GM12875 (cell line): Measurements from ENCODE around the gene SPPL3.

Experiments
- H3K4me3 ChIP-seq: one replicate; pipeline ENCODE4 v1.5.1; 2011; ENCODE audit warnings: low read depth, low read length, control low read depth
- CTCF ChIP-seq: IDR thresholded peaks from 2 replicates; pipeline ENCODE4 v1.5.1; 2011; ENCODE audit warnings: low read depth, mild to moderate bottlenecking, control low read depth, inconsistent platforms, low read length, moderate library complexity, borderline replicate concordance; ENCODE audit not compliant: insufficient read depth

SPPL3 gene

GRCh38 chr12:120862664-120863063, 41.5 kb downstream of the SPPL3 start:
- TF ChIP-seq CTCF, result no peak
- no peak overlapping the region for H3K4me3 ChIP-seq

DNA sequence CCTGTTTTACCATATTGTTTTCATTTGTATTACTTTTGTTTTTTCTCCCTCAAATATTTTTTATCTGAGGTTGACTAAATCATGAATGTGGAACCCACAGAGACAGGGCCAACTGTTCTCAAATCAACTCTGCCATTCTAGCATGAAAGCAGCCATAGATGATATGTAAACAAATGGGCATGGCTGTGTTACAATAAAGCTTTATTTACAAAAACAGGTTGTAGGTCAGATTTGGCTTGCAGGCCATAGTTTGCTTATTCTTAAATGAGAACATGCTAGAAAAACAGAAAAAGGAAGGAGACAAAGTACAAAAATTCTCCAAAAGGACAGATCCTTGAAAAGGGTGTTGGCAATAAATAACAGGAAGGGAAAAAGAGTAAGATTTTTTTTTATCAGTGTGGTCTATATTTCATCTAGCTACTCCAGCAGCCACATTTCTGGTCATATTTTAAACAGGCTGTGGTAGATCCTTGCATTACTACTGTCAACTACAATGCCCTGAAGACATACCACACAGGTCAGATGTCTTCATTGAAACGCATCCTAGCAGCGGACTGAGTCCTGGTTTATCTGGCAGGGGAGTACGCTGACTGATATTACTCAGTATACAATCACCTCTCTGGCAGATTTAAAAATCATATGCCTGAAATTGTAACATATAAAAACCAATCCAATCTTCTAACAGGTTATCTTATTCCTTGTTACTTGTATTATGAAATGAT, 42.9 kb downstream of the SPPL3 start:
- no peak for TF ChIP-seq CTCF
- H3K4me3 ChIP-seq, result no peak overlapping the region

DNA sequence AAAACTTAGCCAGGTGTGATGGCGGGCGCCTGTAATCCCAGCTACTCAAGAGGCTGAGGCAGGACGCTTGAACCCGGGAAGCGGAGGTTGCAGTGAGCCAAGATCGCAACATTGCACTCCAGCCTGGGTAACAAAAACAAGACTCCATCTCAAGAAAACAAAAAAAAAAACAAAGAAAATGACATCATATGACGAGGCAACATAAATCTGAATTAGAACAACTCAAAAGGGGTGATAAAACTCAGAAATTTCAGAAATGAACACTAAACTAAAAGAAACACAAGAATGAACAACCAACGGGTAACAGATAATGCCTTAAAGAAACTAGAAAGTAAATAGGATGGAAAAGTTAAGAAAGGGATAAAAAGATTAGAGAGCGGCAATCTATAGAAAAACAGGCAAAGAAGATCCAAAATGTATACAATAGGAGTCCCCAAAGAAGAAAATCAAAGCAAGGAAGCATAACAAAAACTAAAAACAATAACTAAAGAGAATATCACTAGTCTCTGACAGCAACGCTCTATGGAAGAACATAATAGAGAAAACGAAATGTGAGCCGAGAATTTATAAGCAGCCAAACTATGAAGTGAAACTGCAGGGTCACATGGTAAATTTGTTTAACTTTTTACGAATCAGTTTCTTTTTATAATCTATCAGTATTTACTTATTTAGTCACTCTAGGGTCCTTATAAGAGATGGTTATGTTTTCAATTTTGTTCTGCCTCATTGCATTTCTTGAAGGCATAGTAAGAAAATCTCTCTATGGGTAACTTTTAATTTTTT, 45.7 kb downstream of the SPPL3 start:
- TF ChIP-seq CTCF, result no peak
- no peak overlapping the region for H3K4me3 ChIP-seq

- H3K4me3 ChIP-seq, result no peak overlapping the region
- TF ChIP-seq CTCF, result no peak
These were observed 47.2 kb downstream of the SPPL3 start for GRCh38 chr12:120856980-120857379.

DNA sequence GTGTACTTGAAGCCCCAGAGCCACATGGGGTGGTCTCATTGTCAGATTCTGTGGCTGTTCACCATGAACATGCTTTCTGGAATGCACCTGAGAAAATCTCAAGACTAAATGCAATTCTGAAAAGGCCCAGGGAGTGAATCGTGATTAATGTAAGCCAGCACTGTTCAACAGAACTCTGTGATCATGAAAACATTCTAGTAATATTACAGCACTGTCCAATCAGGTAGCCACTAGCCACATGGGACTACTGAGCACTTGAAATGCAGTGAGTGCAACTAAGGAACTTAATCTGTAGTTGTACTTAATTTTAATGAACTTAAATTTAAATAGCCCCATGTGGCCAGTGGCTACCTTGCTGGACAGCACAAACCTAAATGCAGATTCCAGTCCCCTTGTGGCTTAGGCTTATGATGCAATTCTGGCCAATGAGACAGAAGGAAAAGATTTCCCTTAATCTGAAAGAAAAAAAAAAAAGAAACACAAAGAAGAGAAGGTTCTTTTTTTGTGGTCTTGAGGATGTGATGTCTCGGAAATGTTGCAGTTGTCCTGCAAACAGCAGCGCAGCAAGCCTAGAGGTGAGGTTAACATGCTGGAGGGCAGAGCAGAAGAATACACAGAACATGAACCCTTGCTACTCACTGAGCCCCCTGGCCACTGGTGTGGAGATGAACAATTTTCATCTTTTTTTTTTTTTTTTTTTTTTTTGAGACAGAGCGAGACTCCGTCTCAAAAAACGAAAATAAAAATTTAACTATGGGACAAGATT, 48.2 kb downstream of the SPPL3 start:
- TF ChIP-seq CTCF, result no peak
- no peak overlapping the region for H3K4me3 ChIP-seq

DNA sequence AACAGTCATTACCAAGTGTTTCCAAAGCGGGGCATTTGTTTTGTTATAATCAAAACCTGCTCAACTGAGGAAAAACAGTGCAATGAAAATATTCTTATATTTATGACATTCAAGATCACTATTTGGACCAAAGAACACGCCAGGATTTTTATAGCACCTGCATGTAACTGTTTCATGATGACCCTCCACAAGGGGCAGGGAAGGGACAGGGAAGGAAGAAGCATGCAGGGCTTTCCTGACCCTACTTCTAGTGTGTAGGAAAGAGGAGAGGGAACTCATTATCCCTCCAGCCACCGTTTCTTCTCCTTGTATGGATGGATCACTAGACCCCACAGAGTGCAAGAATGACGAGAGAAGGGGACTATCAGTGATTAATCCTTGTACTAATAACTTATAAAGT, 49.4 kb downstream of the SPPL3 start:
- no peak for TF ChIP-seq CTCF
- H3K4me3 ChIP-seq, result no peak overlapping the region
